ENCODE results near the gene HSD17B4. TPM values are rescaled to one million over a fixed set of nuclear protein-coding genes. Genes with fewer than 3 reads are reported as not detected.

The HSD17B4 gene
- total RNA-seq, 1 experiment from 2014 or later: 269 TPM

DNA sequence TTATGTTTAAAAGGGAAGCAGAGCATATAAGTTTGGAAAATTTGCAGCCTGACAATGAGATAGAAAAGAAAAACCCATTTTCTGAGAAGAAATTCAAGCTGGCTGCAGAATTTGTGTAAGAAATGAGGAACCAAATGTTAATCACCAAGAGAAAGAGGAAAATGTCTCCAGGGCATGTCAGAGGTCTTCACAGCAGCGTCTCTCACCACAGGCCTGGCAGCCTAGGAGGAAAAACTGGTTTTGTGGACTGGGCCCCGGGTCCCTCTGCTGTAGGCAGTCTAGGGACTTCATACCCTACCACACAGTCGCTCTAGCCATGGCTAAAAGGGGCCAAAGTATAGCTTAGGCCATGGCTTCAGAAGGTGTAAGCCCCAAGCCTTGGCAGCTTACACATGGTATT is 32.1 kb upstream of the HSD17B4 start:
- Mint-ChIP-seq H3K9me3 (no peaks in the 10 kb centered on the region), H3K4me1 (peaks cover 13 to 21% of the 10 kb centered on the region in 2 experiments), H3K27me3 (ENCODE audit: low read depth) (no peaks in the 10 kb centered on the region), H3K27ac (no peak overlapping the region), H3K36me3 (ENCODE audit: insufficient read depth in 1 of 3, low read depth in 3 of 3) (no peaks in the 10 kb centered on the region; a peak in 1 of 7 replicates), H3K4me3 (no peak overlapping the region)
- H3K79me2 ChIP-seq (ENCODE audit: insufficient read depth, low read length): no peaks in the 10 kb centered on the region
- H2BK20ac ChIP-seq (ENCODE audit: low read depth, low read length, poor library complexity, severe bottlenecking): no peak overlapping the region
- no peak overlapping the region for H3K4me2 ChIP-seq (ENCODE audit: insufficient read depth, insufficient read length, low read length)
- DNase-seq: no peak
- no peak overlapping the region for H2BK15ac ChIP-seq (ENCODE audit: low read depth, low read length)
- H4K91ac ChIP-seq (ENCODE audit: insufficient read length, low read depth, low read length): no peak overlapping the region
- no peaks in the 10 kb centered on the region for H3K79me1 ChIP-seq (ENCODE audit: insufficient read depth, low read depth, low read length, poor library complexity, severe bottlenecking)
- H3K23me2 ChIP-seq (ENCODE audit: insufficient read length, low read depth, low read length, poor library complexity, severe bottlenecking): no peaks in the 10 kb centered on the region
- H3K9me3 ChIP-seq (ENCODE audit: control insufficient read depth, low read depth, low read length): no peaks in the 10 kb centered on the region
- no peak overlapping the region for H2AFZ ChIP-seq (ENCODE audit: low read length)
- H3K4ac ChIP-seq (ENCODE audit: low read depth, low read length): no peak overlapping the region
- no peak overlapping the region for H3T11ph ChIP-seq (ENCODE audit: low read length)
- no peak overlapping the region for H3K18ac ChIP-seq (ENCODE audit: insufficient read length, low read depth, low read length)
- H4K5ac ChIP-seq (ENCODE audit: insufficient read length, low read depth, low read length): no peak overlapping the region
- no peak overlapping the region for H2BK12ac ChIP-seq (ENCODE audit: insufficient read length, low read depth, low read length)
- H3K56ac ChIP-seq (ENCODE audit: insufficient read length, low read depth, low read length): no peak overlapping the region
- H3K9ac ChIP-seq (ENCODE audit: extremely low read depth, insufficient read length, low read length): no peak overlapping the region
- H4K20me1 ChIP-seq (ENCODE audit: control insufficient read depth, insufficient read depth, insufficient read length): no peaks in the 10 kb centered on the region
- peaks cover 7% of the 10 kb centered on the region; the same call in 1 of the 2 replicates for H3K4me1 ChIP-seq (ENCODE audit: insufficient read depth, low read length)
- H3K27me3 ChIP-seq (ENCODE audit: insufficient read depth, low read length): no peaks in the 10 kb centered on the region
- no CpG with 5 or more reads among the region's 3 CpGs for WGBS (ENCODE audit: extremely low coverage, insufficient read length, low lambda C conversion rate)
- H2BK5ac ChIP-seq (ENCODE audit: insufficient read length, low read length): no peak overlapping the region
- H2AK5ac ChIP-seq (ENCODE audit: insufficient read length, low read length): no peak overlapping the region
- no peak overlapping the region for H2BK120ac ChIP-seq (ENCODE audit: low read depth, low read length, poor library complexity, severe bottlenecking)
- no peak overlapping the region for H3K14ac ChIP-seq (ENCODE audit: insufficient read depth, low read length)
- no peak overlapping the region for H4K8ac ChIP-seq (replicated peaks; ENCODE audit: insufficient read length, low read depth, low read length)
- no peak overlapping the region for H3K23ac ChIP-seq (ENCODE audit: insufficient read length, low read depth, low read length)
- no peak overlapping the region for H3K27ac ChIP-seq (ENCODE audit: insufficient read length, low read depth, low read length)
- TF ChIP-seq, protein P1, sequence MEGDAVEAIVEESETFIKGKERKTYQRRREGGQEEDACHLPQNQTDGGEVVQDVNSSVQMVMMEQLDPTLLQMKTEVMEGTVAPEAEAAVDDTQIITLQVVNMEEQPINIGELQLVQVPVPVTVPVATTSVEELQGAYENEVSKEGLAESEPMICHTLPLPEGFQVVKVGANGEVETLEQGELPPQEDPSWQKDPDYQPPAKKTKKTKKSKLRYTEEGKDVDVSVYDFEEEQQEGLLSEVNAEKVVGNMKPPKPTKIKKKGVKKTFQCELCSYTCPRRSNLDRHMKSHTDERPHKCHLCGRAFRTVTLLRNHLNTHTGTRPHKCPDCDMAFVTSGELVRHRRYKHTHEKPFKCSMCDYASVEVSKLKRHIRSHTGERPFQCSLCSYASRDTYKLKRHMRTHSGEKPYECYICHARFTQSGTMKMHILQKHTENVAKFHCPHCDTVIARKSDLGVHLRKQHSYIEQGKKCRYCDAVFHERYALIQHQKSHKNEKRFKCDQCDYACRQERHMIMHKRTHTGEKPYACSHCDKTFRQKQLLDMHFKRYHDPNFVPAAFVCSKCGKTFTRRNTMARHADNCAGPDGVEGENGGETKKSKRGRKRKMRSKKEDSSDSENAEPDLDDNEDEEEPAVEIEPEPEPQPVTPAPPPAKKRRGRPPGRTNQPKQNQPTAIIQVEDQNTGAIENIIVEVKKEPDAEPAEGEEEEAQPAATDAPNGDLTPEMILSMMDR (conservative IDR thresholded peaks at IDR 0.05): no peak

Data from H9 (cell line).